SU-DHL-6 (cell line): ENCODE results near the gene SIPA1.
A peak's percentile ranks its signal among the peaks of the same experiment; 100 is the strongest.

Source experiments
- H2AFZ ChIP-seq: fragments of 200-600 bp; sonication (generic); 2 replicates; pipeline ENCODE4 v1.6.1; 2014; ENCODE audit warnings: low read depth, mild to moderate bottlenecking, moderate library complexity, mixed read lengths, antibody characterized with exemption, low read length; ENCODE audit not compliant: severe bottlenecking
- H3F3A ChIP-seq: fragments of 200-600 bp; shearing (Covaris generic); 2 replicates; pipeline ENCODE4 v1.6.0; 2016; ENCODE audit warnings: antibody characterized with exemption, mild to moderate bottlenecking; ENCODE audit not compliant: insufficient read depth
- H3K27ac ChIP-seq: fragments of 200-600 bp; sonication (generic); 2 replicates; pipeline ENCODE4 v1.5.1; 2016; ENCODE audit warnings: low read depth, mild to moderate bottlenecking, low read length, moderate library complexity, mixed read lengths
- H3K27me3 ChIP-seq: fragments of 200-600 bp; sonication (generic), shearing (Covaris generic); 2 replicates; pipeline ENCODE4 v1.6.0; 2014; ENCODE audit warnings: mild to moderate bottlenecking, low read length
- H3K36me3 ChIP-seq: fragments of 200-600 bp; sonication (generic); 2 replicates; pipeline ENCODE4 v1.6.1; 2014; ENCODE audit warnings: mild to moderate bottlenecking, low read length, mixed read lengths
- H3K4me2 ChIP-seq: fragments of 300-600, 200-600 bp; shearing (Covaris generic), sonication (generic); 2 replicates; pipeline ENCODE4 v1.6.0; 2014; ENCODE audit warnings: low read length, low read depth, mild to moderate bottlenecking; ENCODE audit not compliant: poor library complexity, severe bottlenecking
- H3K4me3 ChIP-seq: fragments of 200-600 bp; sonication (generic); 2 replicates; pipeline ENCODE4 v1.5.1; 2014; ENCODE audit warnings: antibody characterized with exemption, low read length, mild to moderate bottlenecking, mixed read lengths; ENCODE audit not compliant: insufficient read depth, poor library complexity, severe bottlenecking
- H3K79me2 ChIP-seq: fragments of 200-600 bp; sonication (generic); 2 replicates; pipeline ENCODE4 v1.6.1; 2014; ENCODE audit warnings: mild to moderate bottlenecking, low read length, moderate library complexity; ENCODE audit not compliant: insufficient read depth
- H3K9ac ChIP-seq: fragments of 200-600 bp; sonication (generic); 2 replicates; pipeline ENCODE4 v1.7.0; 2014; ENCODE audit warnings: mild to moderate bottlenecking, low read length
- H3K9me2 ChIP-seq: fragments of 200-600 bp; sonication (generic); replicated peaks from 2 replicates; pipeline ENCODE4 v1.6.1; 2014; ENCODE audit warnings: low read length; ENCODE audit not compliant: insufficient read depth
- H3K9me3 ChIP-seq: fragments of 200-600 bp; sonication (generic); 2 replicates; pipeline ENCODE4 v1.6.1; 2014; ENCODE audit warnings: low read length, mixed read lengths; ENCODE audit not compliant: insufficient read depth
- H4K20me1 ChIP-seq: fragments of 200-600 bp; sonication (generic); 2 replicates; pipeline ENCODE4 v1.6.1; 2014; ENCODE audit warnings: low read depth, mild to moderate bottlenecking, antibody characterized with exemption, low read length, moderate library complexity, mixed read lengths
- EZH2phosphoT487 ChIP-seq: fragments of 200-600 bp; sonication (generic), shearing (Covaris generic); conservative IDR thresholded peaks from 2 replicates; pipeline ENCODE4 v1.6.1; 2018; ENCODE audit warnings: mild to moderate bottlenecking, antibody characterized with exemption, low read length, moderate library complexity, mixed read lengths
- TF ChIP-seq, protein P1 (sequence below): fragments of 200-600 bp; sonication (generic); IDR thresholded peaks from one replicate; pipeline ENCODE4 v1.5.1; 2017; ENCODE audit warnings: antibody characterized with exemption, mild to moderate bottlenecking, low read length, moderate library complexity; ENCODE audit not compliant: insufficient read depth, poor library complexity, severe bottlenecking

Gene SIPA1

DNA sequence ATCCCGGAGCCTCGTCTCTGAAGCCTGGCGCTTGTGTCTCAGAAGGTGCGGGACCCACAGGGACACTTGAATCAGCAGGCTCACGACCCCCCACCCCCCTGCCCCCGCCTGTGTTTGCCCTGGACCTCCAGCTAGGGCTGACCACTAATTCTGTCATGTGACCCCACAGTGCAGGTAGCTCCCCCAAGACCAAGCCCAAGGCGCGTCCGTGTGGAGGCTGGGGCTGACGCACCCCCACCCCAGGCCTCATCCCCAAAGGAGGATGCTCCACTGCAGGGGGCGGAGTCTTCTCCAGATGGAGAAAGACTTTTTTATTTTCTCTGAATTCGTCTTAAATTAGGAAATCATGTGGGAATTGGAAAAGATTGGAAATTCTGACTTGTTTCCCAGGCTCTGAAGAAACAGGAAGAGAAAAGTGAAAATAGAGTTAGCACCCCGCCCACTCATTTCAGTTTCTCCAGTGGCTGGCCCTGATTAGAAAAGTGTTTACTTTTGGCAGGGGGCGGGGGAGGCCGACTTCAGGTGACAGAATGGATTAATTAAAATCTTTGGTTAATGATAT lies 25.8 kb downstream of the SIPA1 start:
- TF ChIP-seq, protein P1, sequence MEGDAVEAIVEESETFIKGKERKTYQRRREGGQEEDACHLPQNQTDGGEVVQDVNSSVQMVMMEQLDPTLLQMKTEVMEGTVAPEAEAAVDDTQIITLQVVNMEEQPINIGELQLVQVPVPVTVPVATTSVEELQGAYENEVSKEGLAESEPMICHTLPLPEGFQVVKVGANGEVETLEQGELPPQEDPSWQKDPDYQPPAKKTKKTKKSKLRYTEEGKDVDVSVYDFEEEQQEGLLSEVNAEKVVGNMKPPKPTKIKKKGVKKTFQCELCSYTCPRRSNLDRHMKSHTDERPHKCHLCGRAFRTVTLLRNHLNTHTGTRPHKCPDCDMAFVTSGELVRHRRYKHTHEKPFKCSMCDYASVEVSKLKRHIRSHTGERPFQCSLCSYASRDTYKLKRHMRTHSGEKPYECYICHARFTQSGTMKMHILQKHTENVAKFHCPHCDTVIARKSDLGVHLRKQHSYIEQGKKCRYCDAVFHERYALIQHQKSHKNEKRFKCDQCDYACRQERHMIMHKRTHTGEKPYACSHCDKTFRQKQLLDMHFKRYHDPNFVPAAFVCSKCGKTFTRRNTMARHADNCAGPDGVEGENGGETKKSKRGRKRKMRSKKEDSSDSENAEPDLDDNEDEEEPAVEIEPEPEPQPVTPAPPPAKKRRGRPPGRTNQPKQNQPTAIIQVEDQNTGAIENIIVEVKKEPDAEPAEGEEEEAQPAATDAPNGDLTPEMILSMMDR: no peak
- no peak for TF ChIP-seq EZH2phosphoT487
- Histone ChIP-seq H4K20me1 (no peaks in the 10 kb centered on the region; the same call in 1 of the 2 replicates), H3F3A (no peaks in the 10 kb centered on the region), H3K27ac (peak overlapping the region; percentile 80), H3K79me2 (peaks cover 18% of the 10 kb centered on the region), H3K36me3 (no peaks in the 10 kb centered on the region), H3K9me3 (no peaks in the 10 kb centered on the region), H2AFZ (peak overlapping the region; percentile 75), H3K9ac (peak overlapping the region; percentile 99), H3K27me3 (no peaks in the 10 kb centered on the region), H3K9me2 (no peaks in the 10 kb centered on the region), H3K4me2 (peak overlapping the region; percentile 86), H3K4me3 (peak overlapping the region; percentile 98)

DNA sequence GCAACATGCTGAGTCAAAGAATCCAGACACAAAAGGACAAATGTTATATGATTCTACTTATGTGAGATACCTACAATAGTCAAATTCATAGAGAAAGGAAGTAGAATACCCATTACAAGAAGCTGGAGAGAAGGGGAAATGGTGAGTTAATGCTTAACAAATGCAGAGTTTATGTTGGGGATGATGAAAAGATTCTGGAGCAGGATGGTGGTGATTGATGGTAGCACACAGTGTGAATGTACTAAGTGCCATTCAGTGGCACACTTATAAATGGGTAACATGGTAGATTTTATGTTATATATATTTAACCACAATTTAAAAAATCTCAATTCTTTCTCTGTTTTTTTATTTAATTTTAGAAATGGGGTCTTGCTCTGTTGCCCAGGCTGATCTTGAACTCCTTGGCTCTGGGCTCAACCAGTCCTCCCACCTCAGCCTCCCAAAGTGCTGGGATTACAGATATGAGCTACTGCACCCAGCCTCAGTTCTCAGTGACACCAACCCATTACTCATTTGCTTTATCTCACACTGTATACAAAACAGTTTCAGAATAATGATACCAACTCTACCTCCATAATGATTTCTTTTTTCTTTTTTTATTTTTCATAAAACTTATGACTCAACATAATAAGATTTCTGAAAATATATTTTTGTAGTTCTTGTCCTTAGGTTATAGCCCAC lies 34.4 kb downstream of the SIPA1 start:
- no peaks in the 10 kb centered on the region for H3K27me3 ChIP-seq
- no peaks in the 10 kb centered on the region for H4K20me1 ChIP-seq
- H2AFZ ChIP-seq: no peak overlapping the region
- H3K9me3 ChIP-seq: no peaks in the 10 kb centered on the region
- H3K9me2 ChIP-seq: no peaks in the 10 kb centered on the region
- no peaks in the 10 kb centered on the region for H3K79me2 ChIP-seq
- no peak overlapping the region for H3K4me2 ChIP-seq
- no peak overlapping the region for H3K9ac ChIP-seq
- no peak overlapping the region for H3K27ac ChIP-seq
- H3F3A ChIP-seq: no peaks in the 10 kb centered on the region
- TF ChIP-seq, protein P1: no peak
- TF ChIP-seq EZH2phosphoT487: no peak
- H3K4me3 ChIP-seq: no peak overlapping the region
- no peaks in the 10 kb centered on the region for H3K36me3 ChIP-seq

DNA sequence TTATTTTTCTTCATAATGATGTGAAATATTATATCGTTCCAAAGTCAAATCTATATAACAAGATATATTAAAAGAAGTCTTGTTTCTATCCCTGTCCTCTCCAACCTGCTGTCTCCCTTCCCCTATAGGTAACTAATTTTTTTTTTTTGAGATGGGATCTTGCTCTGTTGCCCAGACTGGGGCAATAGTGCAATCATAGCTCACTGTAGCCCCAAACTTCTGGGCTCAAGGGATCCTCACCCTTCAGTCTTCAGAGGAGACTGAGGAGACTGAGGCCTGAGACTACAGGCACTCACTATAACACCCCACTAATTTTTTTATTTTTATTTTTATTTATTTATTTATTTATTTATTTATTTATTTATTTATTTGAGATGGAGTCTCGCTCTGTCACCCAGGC lies 35.1 kb downstream of the SIPA1 start:
- Histone ChIP-seq H3K4me3 (no peak overlapping the region), H3K9me3 (no peaks in the 10 kb centered on the region), H3K9ac (no peak overlapping the region), H3K4me2 (no peak overlapping the region), H4K20me1 (no peaks in the 10 kb centered on the region), H2AFZ (no peak overlapping the region), H3K36me3 (no peaks in the 10 kb centered on the region), H3K27me3 (no peaks in the 10 kb centered on the region), H3K27ac (no peak overlapping the region), H3F3A (no peaks in the 10 kb centered on the region), H3K79me2 (no peaks in the 10 kb centered on the region), H3K9me2 (no peaks in the 10 kb centered on the region)
- TF ChIP-seq EZH2phosphoT487: no peak
- TF ChIP-seq, protein P1: no peak
